HCT116 (cell line): ENCODE data around the gene ZCWPW1. TPM values are rescaled to one million over a fixed set of nuclear protein-coding genes. Genes with fewer than 3 reads are reported as not detected.

ENCODE experiments used
- ATAC-seq: fragments of 200-7000 bp; cut with Tn5 transposase; 2 replicates; pipeline ENCODE4 v1.9.1; 2020; ENCODE audit warnings: mild to moderate bottlenecking, moderate library complexity
- BruUV-seq: library from RNA; stranded (reverse); fragments of 400-500 nt; replicated peaks from 2 replicates; lab custom pipeline; 2021; lab: Mats Ljungman, UMichigan
- CTCF ChIA-PET: fragments of 300-600 bp; sonication (Branson Sonifier 250); formaldehyde crosslinking; loops from one replicate; lab custom pipeline; 2021; ENCODE audit warnings: antibody characterized with exemption; lab: Charles Lee
- POLR2A ChIA-PET: fragments of 300-600, 350-600 bp; sonication (Branson Sonifier 250); formaldehyde crosslinking; loops from one replicate; lab custom pipeline; 2021; ENCODE audit warnings: antibody characterized with exemption; lab: Charles Lee
- RAD21 ChIA-PET, 2 experiments: fragments of 300-600 bp; sonication (Branson Sonifier 250); formaldehyde crosslinking; loops; one replicate each; lab custom pipeline; 2023; ENCODE audit warnings: low total read pairs in 2 of 2; ENCODE audit not compliant: uncharacterized antibody in 2 of 2, unreplicated experiment in 2 of 2, low non-redundant PET in 1 of 2; lab: Charles Lee
- DNase-seq: peaks from one replicate; pipeline ENCODE4 v3.0.0-alpha.2; 2010; ENCODE audit warnings: low read depth, low spot score
- H2AFZ ChIP-seq: fragments of 200-600 bp; shearing (Covaris generic), sonication (generic); 2 replicates; pipeline ENCODE4 v1.6.1; 2017; ENCODE audit warnings: low read depth, mixed run types, mixed read lengths, antibody characterized with exemption, low read length; ENCODE audit not compliant: poor library complexity, severe bottlenecking
- H3K27ac ChIP-seq: 2 replicates; pipeline ENCODE4 v1.5.1; 2012; ENCODE audit warnings: low read depth, low read length
- H3K27me3 ChIP-seq: fragments of 200-600 bp; sonication (generic); 2 replicates; pipeline ENCODE4 v1.6.1; 2016; ENCODE audit warnings: mixed run types, low read length, mixed read lengths; ENCODE audit not compliant: insufficient read depth
- H3K36me3 ChIP-seq, 2 experiments: fragments of 200-500 bp in 1 of 2; fragments of 200-600 bp in 1 of 2; sonication (Bioruptor generic) in 1 of 2; sonication (generic) in 1 of 2; 2 replicates each; pipeline versions ENCODE4 v1.5.1 to v1.6.1; 2014 to 2016; ENCODE audit warnings: low read length in 2 of 2, inconsistent platforms in 1 of 2, mixed read lengths in 1 of 2, mixed run types in 1 of 2; ENCODE audit not compliant: insufficient read depth in 2 of 2, control insufficient read depth in 1 of 2
- H3K4me1 ChIP-seq, 2 experiments: fragments of 200-600 bp in 1 of 2; sonication (generic) in 1 of 2; 2 replicates each; pipeline versions ENCODE4 v1.5.1 to v1.6.1; 2012 to 2017; ENCODE audit warnings: low read length in 2 of 2, inconsistent platforms in 1 of 2, mild to moderate bottlenecking in 1 of 2, mixed read lengths in 1 of 2, mixed run types in 1 of 2, moderate library complexity in 1 of 2; ENCODE audit not compliant: insufficient read depth in 2 of 2, control insufficient read depth in 1 of 2
- H3K4me2 ChIP-seq: fragments of 200-600 bp; sonication (generic); 2 replicates; pipeline ENCODE4 v1.6.1; 2017; ENCODE audit warnings: mixed run types, low read length, mixed read lengths
- H3K4me3 ChIP-seq, 2 experiments: fragments of 200-600 bp in 1 of 2; sonication (generic) in 1 of 2; replicated peaks in 1 of 2; 2 replicates each; pipeline ENCODE4 v1.5.1; 2011 to 2016; ENCODE audit warnings: low read length in 2 of 2, control low read depth in 1 of 2, low read depth in 1 of 2, mild to moderate bottlenecking in 1 of 2, mixed read lengths in 1 of 2, mixed run types in 1 of 2
- H3K79me2 ChIP-seq: fragments of 200-600 bp; sonication (generic); 2 replicates; pipeline ENCODE4 v1.6.1; 2017; ENCODE audit warnings: mild to moderate bottlenecking, mixed run types, low read length, moderate library complexity, mixed read lengths; ENCODE audit not compliant: insufficient read depth
- H3K9ac ChIP-seq: fragments of 200-600 bp; sonication (generic); 2 replicates; pipeline ENCODE4 v1.6.1; 2016; ENCODE audit warnings: low read length, mixed read lengths
- H3K9me2 ChIP-seq: fragments of 200-600 bp; sonication (generic), shearing (Covaris generic); 2 replicates; pipeline ENCODE4 v1.6.1; 2017; ENCODE audit warnings: mixed run types, mild to moderate bottlenecking, moderate library complexity; ENCODE audit not compliant: insufficient read depth
- H3K9me3 ChIP-seq, 2 experiments: fragments of 200-500 bp in 1 of 2; fragments of 200-600 bp in 1 of 2; sonication (Bioruptor generic) in 1 of 2; sonication (generic) in 1 of 2; 2 replicates each; pipeline ENCODE4 v1.6.1; 2014 to 2017; ENCODE audit warnings: low read length in 2 of 2, mixed read lengths in 2 of 2, inconsistent platforms in 1 of 2, low read depth in 1 of 2, mild to moderate bottlenecking in 1 of 2, mixed run types in 1 of 2, moderate library complexity in 1 of 2; ENCODE audit not compliant: control insufficient read depth in 1 of 2, insufficient read depth in 1 of 2
- H4K20me1 ChIP-seq: fragments of 200-600 bp; sonication (generic), shearing (Covaris generic); 2 replicates; pipeline ENCODE4 v1.6.1; 2017; ENCODE audit warnings: mixed run types, mild to moderate bottlenecking, moderate library complexity; ENCODE audit not compliant: insufficient read depth
- CEBPB ChIP-seq: IDR thresholded peaks from 2 replicates; pipeline ENCODE4 v1.6.1; 2012; ENCODE audit warnings: low read depth
- EZH2phosphoT487 ChIP-seq: fragments of 200-600 bp; IDR thresholded peaks from 2 replicates; pipeline ENCODE4 v1.6.1; 2018; ENCODE audit warnings: antibody characterized with exemption, borderline replicate concordance
- POLR2AphosphoS5 ChIP-seq: IDR thresholded peaks from 2 replicates; pipeline ENCODE4 v1.6.1; 2011; ENCODE audit warnings: mild to moderate bottlenecking, low read depth, low read length, moderate library complexity
- RAD21 ChIP-seq: IDR thresholded peaks from 2 replicates; pipeline ENCODE4 v1.6.1; 2012; ENCODE audit warnings: low read depth, mild to moderate bottlenecking
- intact Hi-C: fragments of 100-400 bp; cut with micrococcal nuclease; formaldehyde crosslinking; loops from 2 replicates; pipeline ENCODE4 v1.10.0; 2022
- total RNA-seq: library from RNA; stranded (reverse); gene quantifications from one replicate; pipeline ENCODE4 v1.2.1, GENCODE V29; 2021; ENCODE audit not compliant: unreplicated experiment
- TF ChIP-seq, protein P1 (sequence below): IDR thresholded peaks from 2 replicates; pipeline ENCODE4 v1.6.1; 2011; ENCODE audit warnings: mild to moderate bottlenecking, low read length, moderate library complexity; ENCODE audit not compliant: insufficient replicate concordance; ENCODE audit errors: extremely low read depth
- TF ChIP-seq, protein P2 (sequence below): IDR thresholded peaks from 2 replicates; pipeline ENCODE4 v1.6.1; 2012

ZCWPW1 gene
- total RNA-seq, 1 experiment from 2014 or later, result 1.5 TPM

DNA sequence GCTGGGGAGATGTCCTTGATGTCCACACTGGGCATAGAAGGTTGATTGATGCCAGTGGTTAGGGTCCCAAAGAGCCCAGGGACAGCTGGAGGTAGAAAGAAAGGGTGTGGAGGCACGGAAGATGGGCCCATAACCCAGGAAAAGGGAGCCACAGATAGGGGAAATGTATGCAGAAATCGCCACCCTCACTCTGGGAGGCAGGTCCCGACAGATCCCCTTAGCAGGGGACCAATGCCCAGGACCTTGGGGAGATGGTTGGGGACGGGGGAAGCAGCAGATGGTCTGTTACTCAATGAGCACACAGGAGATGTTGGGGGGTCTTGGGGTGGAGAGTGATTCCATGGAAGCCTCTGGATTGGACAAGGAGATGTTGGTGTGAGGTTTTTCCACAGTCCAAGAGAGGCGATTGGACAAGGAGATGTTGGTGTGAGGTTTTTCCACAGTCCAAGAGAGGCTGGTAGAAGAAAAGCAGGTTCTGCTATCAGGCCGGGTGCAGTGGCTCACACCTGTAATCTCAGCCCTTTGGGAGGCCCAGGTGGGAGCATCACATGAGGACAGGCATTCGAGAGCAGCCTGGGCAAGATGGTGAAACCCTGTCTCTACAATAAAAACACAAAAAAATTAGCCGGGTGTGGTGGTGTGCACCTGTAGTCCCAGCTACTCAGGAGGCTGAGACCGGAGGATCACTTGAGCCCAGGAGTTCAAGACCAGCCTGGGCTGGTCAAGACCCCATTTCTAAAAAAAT is 14.8 kb upstream of the ZCWPW1 start:
- intact Hi-C loops, result no loop called here
- H3K27me3 ChIP-seq, result no peaks in the 10 kb centered on the region
- H3K4me3 ChIP-seq, result no peak overlapping the region
- H3K36me3 ChIP-seq, result no peaks in the 10 kb centered on the region
- H3K27ac ChIP-seq, result no peak overlapping the region
- H3K4me1 ChIP-seq, result peaks cover 0 to 11% of the 10 kb centered on the region in 2 experiments; a peak in 2 of 4 replicates
- DNase-seq (no peak), ATAC-seq (no peak)
- ChIA-PET CTCF (no interaction called here), RAD21 (no interaction called here), POLR2A (no interaction called here)
- H3K9ac ChIP-seq, result no peak overlapping the region
- no peaks in the 10 kb centered on the region for H3K79me2 ChIP-seq
- TF ChIP-seq, protein P1, sequence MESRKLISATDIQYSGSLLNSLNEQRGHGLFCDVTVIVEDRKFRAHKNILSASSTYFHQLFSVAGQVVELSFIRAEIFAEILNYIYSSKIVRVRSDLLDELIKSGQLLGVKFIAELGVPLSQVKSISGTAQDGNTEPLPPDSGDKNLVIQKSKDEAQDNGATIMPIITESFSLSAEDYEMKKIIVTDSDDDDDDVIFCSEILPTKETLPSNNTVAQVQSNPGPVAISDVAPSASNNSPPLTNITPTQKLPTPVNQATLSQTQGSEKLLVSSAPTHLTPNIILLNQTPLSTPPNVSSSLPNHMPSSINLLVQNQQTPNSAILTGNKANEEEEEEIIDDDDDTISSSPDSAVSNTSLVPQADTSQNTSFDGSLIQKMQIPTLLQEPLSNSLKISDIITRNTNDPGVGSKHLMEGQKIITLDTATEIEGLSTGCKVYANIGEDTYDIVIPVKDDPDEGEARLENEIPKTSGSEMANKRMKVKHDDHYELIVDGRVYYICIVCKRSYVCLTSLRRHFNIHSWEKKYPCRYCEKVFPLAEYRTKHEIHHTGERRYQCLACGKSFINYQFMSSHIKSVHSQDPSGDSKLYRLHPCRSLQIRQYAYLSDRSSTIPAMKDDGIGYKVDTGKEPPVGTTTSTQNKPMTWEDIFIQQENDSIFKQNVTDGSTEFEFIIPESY, result no peak
- TF ChIP-seq, protein P2, sequence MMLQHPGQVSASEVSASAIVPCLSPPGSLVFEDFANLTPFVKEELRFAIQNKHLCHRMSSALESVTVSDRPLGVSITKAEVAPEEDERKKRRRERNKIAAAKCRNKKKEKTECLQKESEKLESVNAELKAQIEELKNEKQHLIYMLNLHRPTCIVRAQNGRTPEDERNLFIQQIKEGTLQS, result no peak
- TF ChIP-seq RAD21 (no peak), POLR2AphosphoS5 (no peak), CEBPB (no peak), EZH2phosphoT487 (no peak)
- no TSS peak for BruUV-seq
- H3K4me2 ChIP-seq, result no peak overlapping the region
- no peaks in the 10 kb centered on the region for H4K20me1 ChIP-seq
- H3K9me2 ChIP-seq, result no peaks in the 10 kb centered on the region
- H2AFZ ChIP-seq, result no peak overlapping the region
- no peaks in the 10 kb centered on the region for H3K9me3 ChIP-seq
